SKM-1 (cell line): ENCODE measurements around the gene NEGR1.

ENCODE experiments used
- DNase-seq: peaks from one replicate; lab custom pipeline; 2025; ENCODE audit not compliant: unreplicated experiment; lab: John Stamatoyannopoulos, UW

Gene NEGR1

DNA sequence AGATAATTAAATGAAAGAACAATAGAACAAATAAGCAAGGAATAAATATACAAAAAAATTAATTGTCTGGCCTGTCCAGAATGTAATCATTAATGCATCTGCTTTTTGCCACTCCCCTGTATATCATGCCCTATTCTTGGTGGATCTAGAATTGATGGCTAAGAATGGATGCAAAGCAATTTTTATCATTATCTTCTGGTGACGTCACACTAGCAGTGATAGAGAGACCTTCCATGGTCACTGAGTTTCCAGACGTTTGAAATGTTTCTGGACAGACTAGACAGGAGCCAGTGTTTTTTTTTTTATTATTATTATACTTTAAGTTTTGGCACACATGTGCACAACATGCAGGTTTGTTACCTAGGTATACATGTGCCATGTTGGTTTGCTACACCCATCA lies 563.0 kb downstream of the NEGR1 start:
- no peak for DNase-seq

DNA sequence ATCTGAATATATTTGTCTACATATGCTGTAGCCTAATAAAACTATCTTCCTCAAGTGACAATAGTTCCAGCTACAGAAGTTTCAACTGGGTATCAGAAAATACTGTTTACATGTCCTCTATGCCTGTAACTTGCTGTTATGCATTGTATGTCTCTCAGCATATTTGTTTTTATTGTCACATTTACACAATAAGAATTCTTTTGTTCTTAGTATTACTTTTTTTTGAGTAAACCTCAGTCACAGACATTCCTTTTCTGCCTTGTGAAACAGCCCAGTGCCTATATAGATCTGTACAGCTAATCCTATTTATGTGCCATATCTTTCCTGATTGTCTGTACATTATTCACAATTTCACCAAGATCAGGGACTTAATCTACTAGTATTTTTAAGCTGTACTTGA lies 565.2 kb downstream of the NEGR1 start:
- no peak for DNase-seq

DNA sequence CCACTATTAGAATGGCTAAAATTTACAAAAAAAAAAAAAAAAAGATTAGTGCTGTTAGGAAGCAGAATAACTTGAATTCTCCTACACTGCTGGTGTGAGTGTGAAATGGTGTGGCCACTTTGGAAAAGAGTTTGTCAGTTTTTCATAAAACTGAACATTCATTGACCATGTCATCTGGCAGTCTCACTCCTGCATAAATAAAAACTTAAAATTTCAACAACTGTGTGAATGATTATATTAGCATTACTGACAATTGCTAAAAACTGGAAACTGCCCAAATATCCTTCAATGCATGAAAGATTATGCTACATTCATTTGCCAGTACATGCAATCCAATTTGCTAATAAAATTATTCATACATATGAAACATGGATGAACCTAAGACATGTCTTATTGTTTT lies 570.9 kb downstream of the NEGR1 start:
- no peak for DNase-seq

DNA sequence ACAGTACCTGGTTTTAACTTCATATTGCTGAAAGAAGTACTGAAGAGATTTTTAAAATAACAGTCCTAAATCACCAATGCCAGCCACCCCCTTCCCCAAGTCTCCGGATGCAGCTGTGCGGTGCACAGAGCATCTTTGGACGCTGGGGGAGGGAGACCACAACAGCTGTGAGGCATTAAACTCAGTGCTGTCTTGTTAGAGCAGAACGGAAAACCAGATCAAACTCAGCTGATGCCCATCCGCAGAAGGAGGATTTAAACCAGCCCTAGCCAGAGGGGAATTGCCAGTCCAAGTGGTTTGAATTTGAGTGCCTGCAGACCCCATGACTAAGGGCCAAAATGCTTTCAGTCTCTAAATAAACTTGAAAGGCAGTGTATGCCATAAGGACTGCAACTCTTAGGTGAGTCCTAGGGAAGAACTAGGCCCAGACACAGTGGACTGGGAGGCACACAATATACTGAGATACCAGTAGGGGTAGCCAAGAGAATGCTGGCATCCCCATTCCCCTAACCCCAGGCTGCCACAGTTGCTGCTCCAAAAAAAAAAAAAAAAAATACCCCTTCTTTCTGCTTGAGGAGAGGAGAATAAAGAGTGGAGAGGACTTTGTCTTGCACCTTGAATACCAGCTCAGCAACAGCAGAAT lies 576.2 kb downstream of the NEGR1 start:
- no peak for DNase-seq

DNA sequence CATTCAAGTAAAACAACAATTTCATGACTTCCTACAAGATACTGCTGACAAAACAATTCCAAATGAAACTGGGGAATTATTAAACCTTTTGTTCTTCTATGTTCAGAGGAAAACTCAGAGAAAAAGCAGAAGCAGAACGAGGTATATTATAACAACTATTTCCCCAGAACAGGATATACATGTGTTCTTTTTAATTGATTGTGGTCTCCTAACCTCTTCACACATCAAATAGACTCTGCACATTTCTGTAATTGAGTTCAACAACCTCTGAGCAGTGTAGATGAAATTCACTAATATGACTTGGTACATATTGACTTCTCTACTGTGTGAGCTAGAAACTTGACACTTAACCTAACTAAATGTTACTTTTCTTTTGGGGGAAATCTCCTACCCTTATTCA lies 584.2 kb downstream of the NEGR1 start:
- DNase-seq, result no peak

DNA sequence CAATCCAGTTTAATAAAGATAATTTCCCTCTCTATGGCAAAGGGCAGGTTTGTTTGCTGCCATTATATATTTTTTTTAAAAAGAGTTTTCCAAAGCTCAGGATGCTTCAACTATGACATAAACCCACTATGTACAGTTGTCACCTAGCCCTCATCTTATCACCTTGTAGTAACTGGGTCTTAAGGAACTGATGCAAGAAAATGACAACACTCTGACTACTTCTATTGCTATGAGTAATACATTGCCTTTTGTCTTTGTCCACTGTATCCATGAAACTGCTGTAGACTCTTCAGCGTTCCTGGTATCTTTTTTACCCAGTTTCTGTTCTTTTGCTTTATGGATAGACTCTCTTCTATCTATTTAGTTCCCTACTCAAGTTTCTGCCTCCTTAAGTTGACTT lies 586.5 kb downstream of the NEGR1 start:
- DNase-seq, result no peak

DNA sequence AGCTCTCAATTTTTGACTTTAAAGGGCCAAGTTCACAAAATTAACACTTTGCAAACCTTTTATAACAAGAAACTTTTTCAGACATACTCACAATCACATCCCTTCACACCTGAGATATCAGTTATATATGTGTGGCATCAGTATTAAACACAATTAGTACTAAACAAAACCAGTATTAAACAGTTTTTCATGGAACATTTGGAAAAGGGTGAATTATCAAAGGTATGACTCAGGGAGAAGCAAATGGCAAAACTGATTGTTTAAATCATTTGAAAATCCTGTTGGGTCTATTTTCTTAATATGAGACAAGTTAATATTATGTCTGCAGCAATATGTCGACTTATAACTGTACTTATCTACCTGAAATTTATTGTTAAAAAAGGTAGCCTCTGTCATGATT lies 587.3 kb downstream of the NEGR1 start:
- no peak for DNase-seq

DNA sequence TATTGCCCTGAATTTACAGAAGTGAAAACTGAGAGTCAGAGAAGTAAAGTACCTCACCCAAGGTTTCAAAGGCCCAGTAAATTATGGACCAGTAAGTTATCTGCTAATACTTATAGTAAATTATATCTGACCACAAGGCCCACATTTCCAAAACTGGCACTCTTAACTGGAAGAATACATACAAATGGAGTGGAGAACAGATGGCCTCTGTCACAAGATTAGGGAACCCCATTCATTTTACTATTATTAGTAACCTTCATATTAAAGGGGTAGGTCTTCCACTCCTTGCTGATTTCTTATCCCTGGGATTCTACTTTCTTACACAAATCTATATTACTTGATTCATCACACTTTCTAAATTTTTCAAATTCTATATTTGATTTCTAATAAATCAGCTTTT lies 588.8 kb downstream of the NEGR1 start:
- no peak for DNase-seq

DNA sequence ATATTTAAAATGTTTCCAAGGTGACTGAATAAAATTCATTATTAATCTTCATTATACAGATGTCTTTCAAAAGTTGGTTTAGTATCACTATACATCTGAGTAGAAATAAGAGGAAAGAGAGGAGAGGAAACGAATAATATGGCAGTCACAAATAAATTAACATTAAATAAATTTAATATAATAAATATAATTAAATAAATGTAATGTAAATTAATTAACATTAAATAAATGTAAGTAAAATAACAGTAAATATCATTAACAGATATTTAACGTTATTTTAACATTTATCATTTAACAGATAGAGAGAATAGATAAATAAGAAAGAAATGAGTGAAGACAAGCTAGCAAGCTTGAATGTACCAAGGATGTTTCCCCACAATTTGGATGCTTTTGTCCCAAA lies 592.7 kb downstream of the NEGR1 start:
- DNase-seq, result no peak

DNA sequence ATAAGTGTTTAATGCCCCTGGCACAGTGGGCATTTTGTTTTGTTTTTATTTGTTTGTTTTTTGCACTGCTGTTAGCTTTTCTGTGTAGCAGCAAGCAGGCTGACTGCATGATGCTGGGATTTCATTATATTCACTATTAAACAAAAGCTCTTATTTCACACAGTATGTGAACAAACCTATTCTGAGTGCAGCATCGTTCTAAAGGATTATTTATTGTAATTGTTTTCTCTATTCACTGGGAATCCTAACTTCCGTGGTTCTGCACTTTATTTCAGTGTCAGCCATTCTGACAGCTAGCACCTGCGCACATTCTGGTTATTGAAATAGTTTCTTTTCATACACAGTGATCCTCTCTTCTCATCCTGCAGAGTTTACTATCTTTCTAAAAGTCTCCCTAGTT lies 595.0 kb downstream of the NEGR1 start:
- DNase-seq, result no peak

DNA sequence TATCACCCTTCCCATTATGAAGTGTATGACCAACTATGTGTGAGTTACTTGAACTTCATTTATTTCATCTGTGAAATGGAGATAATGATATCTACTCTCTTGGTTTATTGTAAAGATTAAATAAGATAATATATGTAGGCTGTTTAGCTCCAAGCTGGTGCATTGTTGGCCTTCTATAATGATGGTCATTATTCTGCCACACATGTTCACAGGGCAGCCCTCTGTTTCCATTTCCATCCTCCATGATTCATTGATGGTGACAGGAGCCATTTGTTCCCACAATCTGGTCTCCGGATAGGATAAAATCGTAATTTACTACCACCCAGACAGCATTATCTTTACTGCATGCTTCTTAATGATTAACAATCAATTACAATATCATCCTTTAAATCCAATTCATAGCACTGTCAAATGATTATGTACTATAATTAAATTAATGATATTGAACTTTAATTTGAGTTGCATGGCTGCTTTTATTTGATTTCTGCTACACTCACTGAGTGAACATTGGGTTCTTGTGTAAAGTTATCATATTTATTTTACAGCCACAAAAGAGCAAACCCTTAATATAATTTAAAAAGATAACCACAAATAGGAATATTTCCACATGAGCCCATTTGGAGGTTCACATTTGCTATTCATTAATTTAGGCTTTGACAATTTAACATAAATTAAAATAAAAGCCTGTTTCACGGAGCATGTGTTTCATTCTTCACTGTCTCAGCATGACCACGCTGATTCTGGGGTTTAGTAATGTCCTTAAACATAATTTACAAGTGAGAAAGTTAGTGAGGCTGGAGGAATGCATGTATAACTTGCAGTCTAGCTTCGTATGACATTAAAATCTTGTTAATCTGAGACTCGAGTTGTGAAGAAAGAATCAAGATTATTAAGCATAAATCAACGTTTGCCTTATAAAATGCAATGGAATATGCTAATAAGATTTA lies 605.1 kb downstream of the NEGR1 start:
- DNase-seq, result no peak

DNA sequence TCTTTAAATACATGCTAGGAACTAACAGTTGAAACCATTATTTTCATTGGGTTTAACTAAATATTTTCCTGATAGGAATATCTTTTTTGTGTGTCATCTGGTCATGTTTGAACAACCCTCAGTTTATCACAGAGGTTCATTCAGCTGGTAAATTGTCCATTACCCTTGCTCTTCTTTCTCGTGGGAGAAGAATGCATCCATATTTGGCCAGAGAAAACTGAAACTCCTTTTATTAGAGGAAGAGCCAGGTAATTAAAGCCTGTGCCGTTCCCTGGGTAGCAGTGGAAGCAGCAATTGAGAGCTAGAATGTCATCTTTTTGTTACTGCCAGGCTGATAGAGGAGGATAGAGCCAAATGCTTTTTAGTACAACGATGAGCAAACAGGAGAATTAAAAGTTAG lies 614.3 kb downstream of the NEGR1 start:
- no peak for DNase-seq

DNA sequence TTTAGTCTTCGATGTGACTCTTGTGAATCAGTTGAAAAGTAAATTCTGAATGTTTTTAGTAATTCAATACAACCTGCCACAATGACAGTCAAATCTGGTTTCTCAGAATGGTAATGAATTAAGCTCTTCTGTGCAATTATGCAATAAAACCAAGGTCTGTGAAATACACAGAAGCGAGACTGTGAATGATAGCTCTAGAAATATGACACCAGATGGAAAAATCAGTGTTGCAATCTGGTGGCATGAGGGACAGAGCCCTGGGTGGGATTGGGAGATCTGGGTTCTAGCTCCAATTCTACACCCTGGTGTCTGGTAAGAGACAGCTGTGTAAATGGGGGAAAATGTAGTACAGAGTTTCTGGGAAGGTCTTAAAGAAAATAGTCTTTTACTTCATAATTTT lies 615.1 kb downstream of the NEGR1 start:
- DNase-seq, result no peak

DNA sequence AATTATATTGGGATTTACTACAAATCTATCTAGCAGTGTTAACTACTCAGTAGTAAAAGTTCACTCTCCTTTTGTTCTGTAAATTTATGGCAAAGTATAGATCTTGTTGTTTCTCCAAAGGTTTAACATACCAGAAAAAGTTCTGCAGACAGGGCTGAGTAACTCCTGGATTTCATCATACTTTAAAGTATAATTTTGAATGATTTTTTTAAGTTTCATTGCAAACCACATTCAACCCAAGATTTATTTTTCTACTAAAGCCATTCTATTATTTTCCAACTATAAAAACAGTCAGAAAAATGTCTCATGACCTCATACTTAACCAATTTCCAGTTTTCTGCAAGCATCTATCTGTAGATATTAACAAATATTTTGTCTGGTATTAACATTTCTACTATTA lies 615.7 kb downstream of the NEGR1 start:
- DNase-seq, result no peak

DNA sequence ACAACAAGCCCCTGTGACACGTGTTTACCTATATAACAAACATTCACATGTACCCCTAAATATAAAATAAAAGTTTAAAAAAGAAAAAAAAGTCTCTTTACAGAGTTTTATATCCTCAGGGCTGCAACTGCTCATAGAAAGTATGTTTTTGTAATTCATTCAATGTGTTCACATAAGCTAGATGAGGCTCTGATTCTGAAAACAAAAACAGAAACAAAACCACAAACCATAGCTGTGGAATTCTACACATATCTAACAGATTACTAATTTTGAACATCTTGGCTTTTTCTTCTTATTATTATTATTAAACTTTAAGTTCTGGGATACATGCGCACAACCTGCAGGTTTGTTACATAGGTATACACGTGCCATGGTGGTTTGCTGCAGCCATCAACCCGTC lies 621.9 kb downstream of the NEGR1 start:
- DNase-seq, result no peak

DNA sequence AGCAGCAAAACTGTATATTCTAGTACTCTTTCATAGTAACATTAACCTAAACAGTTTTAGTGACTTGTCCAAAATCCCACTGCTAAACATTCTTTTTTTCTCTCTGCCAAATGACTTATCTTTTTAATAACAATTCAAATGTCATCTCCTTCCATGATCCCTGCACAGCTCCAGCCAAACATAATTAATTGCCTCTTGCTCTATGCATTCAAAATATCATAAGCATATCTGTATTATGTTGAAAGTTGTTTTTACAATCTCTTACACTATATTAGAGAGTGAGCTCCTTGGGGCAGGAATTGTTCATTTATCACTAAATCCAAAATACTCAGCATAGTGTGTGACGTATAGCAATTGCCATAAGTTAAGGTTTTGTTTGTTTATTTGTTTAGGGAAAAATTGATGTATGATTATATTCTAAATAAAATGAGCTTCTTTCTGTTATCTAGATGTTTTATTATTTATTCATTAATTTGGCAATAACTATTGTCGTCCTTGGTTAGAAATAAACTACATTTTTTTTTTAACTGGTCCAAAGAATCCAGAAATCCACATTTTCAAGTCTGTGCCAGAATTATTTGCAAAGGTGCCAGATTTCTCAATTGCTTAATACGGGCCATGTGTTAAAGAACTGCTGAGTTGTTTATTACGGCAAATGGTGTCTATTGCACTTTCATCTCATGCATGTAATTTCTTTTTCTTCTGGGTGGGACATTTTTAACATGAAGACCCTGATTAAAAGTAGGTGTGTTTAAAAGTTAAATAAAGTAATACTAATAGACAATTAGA lies 624.3 kb downstream of the NEGR1 start:
- DNase-seq, result no peak

DNA sequence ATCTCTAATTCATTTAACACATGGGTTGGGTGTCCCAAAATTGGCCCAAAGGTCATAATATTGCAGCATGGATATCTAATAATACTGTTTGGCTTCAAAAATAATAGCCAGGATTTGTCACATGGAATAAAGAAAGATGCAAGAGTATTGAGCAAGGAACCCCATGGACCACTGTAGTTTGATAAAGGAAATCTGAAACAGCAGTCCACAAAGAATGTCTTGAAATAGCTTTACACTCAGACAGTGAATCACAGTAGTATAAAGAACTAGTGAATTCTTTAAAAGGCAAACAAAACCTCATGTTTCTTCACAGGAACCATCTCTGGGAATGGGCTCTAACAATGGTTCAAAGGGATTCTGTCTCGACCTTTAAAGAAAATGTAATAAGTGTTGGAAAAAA lies 625.4 kb downstream of the NEGR1 start:
- no peak for DNase-seq

DNA sequence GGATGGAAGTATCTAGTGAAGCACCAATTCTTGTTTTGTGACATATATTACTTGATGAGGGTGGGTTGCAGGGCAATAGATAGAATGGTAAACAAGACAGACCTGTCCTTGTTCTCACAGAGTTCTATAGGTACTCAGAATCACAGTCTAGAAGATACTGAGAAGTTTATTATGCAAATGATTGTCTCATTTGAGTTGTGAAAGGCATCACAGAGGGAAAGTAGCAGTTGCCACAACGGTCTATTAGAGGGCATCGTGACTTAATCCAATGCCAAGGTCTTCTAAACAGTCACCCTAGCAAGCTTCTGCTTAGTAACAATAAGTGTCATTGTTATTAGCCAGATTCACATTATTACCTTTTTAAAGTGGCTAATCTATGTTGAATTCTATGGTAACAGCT lies 626.7 kb downstream of the NEGR1 start:
- DNase-seq, result no peak

DNA sequence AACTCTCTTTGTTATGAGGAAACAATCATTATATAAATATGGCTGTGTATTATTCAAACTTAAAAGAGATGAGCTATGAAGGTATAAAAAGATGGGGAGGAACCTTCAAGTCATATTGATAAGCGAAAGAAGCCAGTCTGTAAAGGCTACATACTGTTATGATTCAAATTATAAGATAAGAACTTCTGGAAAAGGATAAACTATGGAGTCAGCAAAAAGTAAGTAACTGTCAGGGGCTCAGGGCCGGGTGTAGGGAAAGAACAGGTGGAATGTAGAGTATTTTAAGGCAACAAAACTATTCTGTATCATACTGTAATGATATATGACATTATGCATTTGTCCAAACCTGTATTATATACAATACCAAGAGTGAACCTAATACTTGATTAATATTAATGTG lies 628.4 kb downstream of the NEGR1 start:
- DNase-seq, result no peak

DNA sequence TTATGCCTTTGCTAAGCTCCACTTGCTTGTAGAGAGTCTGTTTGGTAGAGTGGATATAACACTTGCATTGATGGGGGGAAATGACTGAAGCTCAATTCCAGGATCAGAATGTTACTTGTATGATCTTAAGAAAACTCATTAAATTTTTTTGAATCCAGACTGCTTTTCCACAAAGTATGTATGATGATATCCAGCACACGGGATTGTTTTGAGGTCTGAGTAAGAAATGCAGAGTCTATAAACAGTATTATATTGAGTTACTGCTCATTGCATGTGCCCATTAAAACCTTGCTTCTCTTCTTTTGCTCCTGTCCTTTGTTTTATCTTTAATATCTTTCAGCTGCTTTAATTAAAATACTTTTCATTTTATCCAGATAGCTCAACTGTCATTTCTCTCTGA lies 631.1 kb downstream of the NEGR1 start:
- no peak for DNase-seq

DNA sequence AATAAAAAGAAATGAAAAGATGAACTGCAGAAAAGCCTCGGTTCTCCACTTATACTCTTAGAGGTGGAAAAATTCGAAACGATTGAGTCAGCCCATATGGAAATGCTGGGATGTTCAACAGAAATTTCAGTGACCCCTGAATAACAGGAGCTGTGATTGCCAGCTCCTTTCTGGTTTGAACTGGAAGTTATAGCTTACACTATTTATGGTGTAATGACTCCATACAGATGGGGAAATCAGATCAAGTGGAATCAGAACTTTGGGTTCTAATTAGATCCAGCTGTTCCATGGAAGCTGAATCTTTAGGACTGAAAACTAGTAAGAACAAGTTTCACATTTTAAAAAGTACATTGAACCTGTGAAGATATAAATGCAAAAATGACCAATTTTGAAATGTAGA lies 632.2 kb downstream of the NEGR1 start:
- no peak for DNase-seq

DNA sequence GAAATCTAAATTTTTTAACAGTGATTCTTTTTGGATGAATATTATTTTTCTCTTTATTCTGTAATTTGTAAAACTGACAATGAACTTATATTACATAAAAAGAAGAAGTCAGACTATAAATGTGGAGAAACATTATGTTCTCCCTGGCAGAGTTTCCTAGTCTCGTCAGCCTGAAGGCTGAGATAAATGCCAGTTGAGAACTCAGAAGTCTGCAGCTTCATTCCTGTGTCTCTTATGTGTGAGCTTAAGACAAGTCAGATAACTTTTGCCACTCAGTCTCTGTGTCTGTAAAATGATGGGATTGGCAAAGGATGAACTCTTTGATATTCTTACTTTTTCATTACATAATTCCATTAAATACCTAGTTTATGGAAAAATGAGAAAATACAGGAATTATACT lies 632.7 kb downstream of the NEGR1 start:
- no peak for DNase-seq
